Upper lobe of right lung (tissue), 1 donor: ENCODE results near the gene COL10A1. TPM values are rescaled to one million over a fixed set of nuclear protein-coding genes. Genes with fewer than 3 reads are reported as not detected.

Source experiments
- ATAC-seq: fragments of 200-7000 bp; cut with Tn5 transposase; one replicate; pipeline ENCODE4 v1.9.1; 2020; ENCODE audit warnings: mild to moderate bottlenecking, moderate library complexity
- DNase-seq: peaks from one replicate; pipeline ENCODE4 v3.0.0-alpha.2; 2020
- H3K27ac ChIP-seq: fragments of 200-600 bp; one replicate; pipeline ENCODE4 v1.8.0; 2022
- H3K27me3 ChIP-seq: fragments of 200-600 bp; one replicate; pipeline ENCODE4 v1.8.0; 2022; ENCODE audit warnings: mild to moderate bottlenecking
- H3K36me3 ChIP-seq: fragments of 200-600 bp; one replicate; pipeline ENCODE4 v1.8.0; 2022
- H3K4me1 ChIP-seq: fragments of 200-600 bp; one replicate; pipeline ENCODE4 v1.8.0; 2022
- H3K4me3 ChIP-seq: fragments of 200-600 bp; one replicate; pipeline ENCODE4 v1.8.0; 2022; ENCODE audit warnings: mild to moderate bottlenecking
- H3K9me3 ChIP-seq: fragments of 200-600 bp; one replicate; pipeline ENCODE4 v1.8.0; 2022
- CTCF ChIP-seq: fragments of 200-600 bp; IDR thresholded peaks from one replicate; pipeline ENCODE4 v1.8.0; 2022; ENCODE audit warnings: antibody characterized with exemption
- intact Hi-C: fragments of 100-400 bp; cut with DNase I; formaldehyde crosslinking; loops from one replicate; pipeline ENCODE4 v1.11.0; 2022
- total RNA-seq: library from RNA; stranded (reverse); fragmentation: NEBNext Ultra II Directional; extraction: Animal tissue kit (Norgen Biotek cat#: 25700); gene quantifications from one replicate; pipeline ENCODE4 v1.2.1, GENCODE V29; 2021
- donor health status: DM: no; HTN: yes; CAD: no; lungs with severe emphysema.

The COL10A1 gene
- total RNA-seq, 1 donor from 2014 or later = 2.8 TPM

- H3K27me3 ChIP-seq = no peaks in the 10 kb centered on the region
- no peaks in the 10 kb centered on the region for H3K4me1 ChIP-seq
- no peak overlapping the region for H3K4me3 ChIP-seq
- no peak for TF ChIP-seq CTCF
- H3K36me3 ChIP-seq = no peaks in the 10 kb centered on the region
- no peak overlapping the region for H3K27ac ChIP-seq
- DNase-seq (no peak), ATAC-seq (no peak)
- intact Hi-C loops = no loop called here
- no peaks in the 10 kb centered on the region for H3K9me3 ChIP-seq
Measured at GRCh38 chr6:116157391-116157790, 31.5 kb upstream of the COL10A1 start.

- Histone ChIP-seq H3K36me3 (no peaks in the 10 kb centered on the region), H3K4me3 (no peak overlapping the region), H3K27ac (no peak overlapping the region), H3K9me3 (no peaks in the 10 kb centered on the region), H3K4me1 (no peaks in the 10 kb centered on the region), H3K27me3 (no peaks in the 10 kb centered on the region)
- no peak for TF ChIP-seq CTCF
- ATAC-seq (no peak), DNase-seq (no peak)
- intact Hi-C loops = no loop called here
Measured at GRCh38 chr6:116156405-116157326, 30.7 kb upstream of the COL10A1 start.

GRCh38 chr6:116154887-116155286 is 29.0 kb upstream of the COL10A1 start:
- no peaks in the 10 kb centered on the region for H3K36me3 ChIP-seq
- no peak for DNase-seq
- H3K27ac ChIP-seq = no peak overlapping the region
- H3K27me3 ChIP-seq = no peaks in the 10 kb centered on the region
- H3K4me1 ChIP-seq = no peaks in the 10 kb centered on the region
- no peaks in the 10 kb centered on the region for H3K9me3 ChIP-seq
- intact Hi-C loops = no loop called here
- TF ChIP-seq CTCF = no peak
- H3K4me3 ChIP-seq = no peak overlapping the region
- no peak for ATAC-seq

GRCh38 chr6:116152620-116153019 is 26.7 kb upstream of the COL10A1 start:
- Histone ChIP-seq H3K9me3 (no peaks in the 10 kb centered on the region), H3K27me3 (no peaks in the 10 kb centered on the region), H3K36me3 (no peaks in the 10 kb centered on the region), H3K4me3 (no peak overlapping the region), H3K27ac (no peak overlapping the region), H3K4me1 (no peaks in the 10 kb centered on the region)
- ATAC-seq (no peak), DNase-seq (no peak)
- TF ChIP-seq CTCF = no peak
- intact Hi-C loops = no loop called here

GRCh38 chr6:116145803-116146675 is 20.1 kb upstream of the COL10A1 start:
- DNase-seq = no peak
- peaks cover 8% of the 10 kb centered on the region for H3K4me1 ChIP-seq
- H3K36me3 ChIP-seq = no peaks in the 10 kb centered on the region
- H3K4me3 ChIP-seq = no peak overlapping the region
- TF ChIP-seq CTCF = no peak
- no peak for ATAC-seq
- no peak overlapping the region for H3K27ac ChIP-seq
- H3K9me3 ChIP-seq = no peaks in the 10 kb centered on the region
- intact Hi-C loops = no loop called here
- H3K27me3 ChIP-seq = no peaks in the 10 kb centered on the region
